ENCODE results near the gene CCIN.
A peak's percentile ranks its signal among the peaks of the same experiment; 100 is the strongest.

The CCIN gene

DNA sequence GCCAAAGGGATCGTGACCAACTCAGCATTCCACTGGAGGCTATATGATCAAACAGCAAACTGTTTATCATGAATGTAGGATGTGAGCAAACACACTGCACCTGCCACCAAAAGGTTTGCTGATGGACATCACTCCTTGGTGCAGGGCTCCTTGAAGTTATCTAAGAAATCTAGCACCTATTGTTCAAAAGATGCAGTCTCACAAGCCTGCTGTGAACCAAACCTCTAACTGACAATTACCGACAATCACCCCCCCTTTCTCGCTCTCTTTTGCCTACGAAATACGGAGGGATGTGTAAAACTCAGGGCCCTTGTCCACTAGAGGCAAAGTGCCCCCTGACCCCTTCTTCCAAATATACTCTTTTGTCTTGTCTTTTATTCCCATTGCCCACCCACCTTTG lies 19.0 kb downstream of the CCIN start:
- FAIRE-seq = no peak
- DNase-seq (ENCODE audit: insufficient read length, low spot score) = no peak

DNA sequence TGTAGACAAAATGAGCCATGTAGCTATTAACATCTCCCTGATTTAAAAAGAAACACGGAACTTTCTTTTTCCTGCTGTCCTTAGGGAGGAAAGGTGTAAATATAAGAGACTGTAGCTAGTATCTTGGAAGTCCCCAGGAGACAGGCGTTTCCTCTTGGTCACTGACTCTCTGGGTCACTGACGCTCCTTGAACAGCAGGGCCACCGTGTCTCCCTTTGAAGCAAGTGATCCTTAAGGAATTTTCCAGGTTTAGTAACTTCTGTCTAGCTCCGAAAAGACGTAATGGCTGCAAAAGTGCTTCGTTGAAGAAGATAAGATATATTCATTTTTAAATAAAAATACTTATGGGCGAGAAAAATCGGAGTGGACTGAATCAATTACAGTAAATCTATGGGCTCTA lies 20.8 kb downstream of the CCIN start:
- no peak for DNase-seq (ENCODE audit: insufficient read length, low spot score)
- no peak for FAIRE-seq

DNA sequence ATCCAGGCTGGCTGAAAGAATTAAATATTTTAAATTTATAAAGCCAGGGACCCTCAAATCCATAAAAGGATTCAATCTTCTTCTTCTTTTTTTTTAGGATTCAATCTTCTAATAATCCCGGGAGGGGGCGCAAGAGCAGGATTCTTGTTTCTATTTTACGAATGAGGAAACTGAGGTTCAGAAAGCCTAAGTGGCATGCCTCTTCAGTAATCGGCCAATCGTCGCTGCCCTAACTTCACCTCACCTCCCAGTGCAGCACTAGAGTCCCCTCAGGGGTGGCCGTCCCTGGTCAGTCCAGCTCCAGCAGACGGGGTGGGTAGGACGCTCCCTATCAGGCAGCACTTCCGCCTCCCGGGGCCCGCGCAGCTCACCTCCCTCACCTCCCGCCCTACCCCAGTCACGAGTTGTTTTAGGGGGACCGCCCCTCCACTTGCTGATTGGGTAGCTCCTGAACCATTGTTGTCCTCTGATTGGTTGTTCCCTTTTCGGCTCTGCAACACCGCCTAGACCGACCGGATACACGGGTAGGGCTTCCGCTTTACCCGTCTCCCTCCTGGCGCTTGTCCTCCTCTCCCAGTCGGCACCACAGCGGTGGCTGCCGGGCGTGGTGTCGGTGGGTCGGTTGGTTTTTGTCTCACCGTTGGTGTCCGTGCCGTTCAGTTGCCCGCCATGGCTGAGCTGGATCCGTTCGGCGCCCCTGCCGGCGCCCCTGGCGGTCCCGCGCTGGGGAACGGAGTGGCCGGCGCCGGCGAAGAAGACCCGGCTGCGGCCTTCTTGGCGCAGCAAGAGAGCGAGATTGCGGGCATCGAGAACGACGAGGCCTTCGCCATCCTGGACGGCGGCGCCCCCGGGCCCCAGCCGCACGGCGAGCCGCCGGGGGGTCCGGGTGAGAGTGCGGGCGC lies 21.5 kb downstream of the CCIN start, which contains the start of gene CLTA:
Gene CLTA, plus strand, starts transcription at position 534 of the 902 bp plus-strand sequence. Its CDS starts 136 bp downstream, at position 670.
- DNase-seq (ENCODE audit: insufficient read length, low spot score) (peak; percentile 97), FAIRE-seq (peak; percentile 97)

DNA sequence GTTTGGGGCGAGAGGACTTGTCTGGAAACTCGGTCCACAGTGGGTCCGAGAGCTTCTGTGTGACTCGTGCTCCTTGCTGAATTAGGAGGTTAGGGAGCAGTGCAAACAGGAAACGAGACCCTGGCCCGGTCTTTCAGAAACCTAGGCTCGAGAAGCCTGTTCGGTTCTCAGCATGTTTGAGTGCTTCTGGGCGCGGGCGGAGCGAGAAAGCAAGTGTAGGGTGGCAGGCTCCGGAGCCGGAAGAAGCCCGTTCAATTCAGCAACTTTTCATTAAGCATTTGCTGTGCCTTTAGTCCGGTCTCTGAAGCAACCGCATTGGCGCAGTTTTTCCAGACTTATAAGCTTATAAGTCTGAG lies 22.1 kb downstream of the CCIN start:
- peak; percentile 28 for DNase-seq (ENCODE audit: insufficient read length, low spot score)
- no peak for FAIRE-seq

DNA sequence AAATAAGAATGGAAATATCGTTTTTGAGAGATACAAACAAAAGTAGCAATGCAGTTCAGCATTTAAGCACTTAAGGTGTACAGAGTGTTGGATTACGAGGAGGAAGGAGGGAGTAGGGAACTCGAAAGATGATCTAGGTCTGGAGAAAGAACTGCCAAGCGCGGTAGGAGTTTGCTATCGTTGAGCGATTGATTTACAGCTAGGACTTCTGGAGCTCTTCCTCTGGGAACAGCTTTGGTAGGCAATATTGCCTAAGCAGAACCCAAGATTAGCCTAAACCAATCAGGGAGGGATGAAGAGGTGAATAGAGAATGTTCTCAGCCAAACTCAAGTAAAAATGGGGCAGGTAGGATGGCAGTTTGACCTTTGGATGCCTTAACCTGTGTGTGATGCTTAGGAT lies 22.5 kb downstream of the CCIN start:
- FAIRE-seq (no peak), DNase-seq (ENCODE audit: insufficient read length, low spot score) (no peak)

DNA sequence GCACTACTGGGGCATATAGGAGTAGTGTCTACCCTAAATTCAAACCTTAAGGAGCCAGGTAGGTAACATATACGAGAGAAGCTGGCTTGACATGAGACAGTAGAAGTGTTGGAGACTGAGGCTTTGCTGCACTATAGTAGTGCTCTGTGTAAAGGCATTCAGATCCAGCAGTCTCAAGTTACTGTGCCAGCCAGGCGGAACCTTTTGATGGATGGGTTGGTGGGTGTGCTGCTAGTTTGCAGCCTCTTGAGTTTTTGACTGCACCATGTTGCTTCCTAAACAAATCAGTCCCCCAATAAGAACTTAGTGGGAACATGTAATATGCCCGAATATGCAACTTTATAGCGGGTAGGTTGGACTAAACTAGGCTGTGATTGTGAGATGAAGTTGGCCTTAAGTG lies 23.0 kb downstream of the CCIN start:
- FAIRE-seq (no peak), DNase-seq (ENCODE audit: insufficient read length, low spot score) (no peak)

DNA sequence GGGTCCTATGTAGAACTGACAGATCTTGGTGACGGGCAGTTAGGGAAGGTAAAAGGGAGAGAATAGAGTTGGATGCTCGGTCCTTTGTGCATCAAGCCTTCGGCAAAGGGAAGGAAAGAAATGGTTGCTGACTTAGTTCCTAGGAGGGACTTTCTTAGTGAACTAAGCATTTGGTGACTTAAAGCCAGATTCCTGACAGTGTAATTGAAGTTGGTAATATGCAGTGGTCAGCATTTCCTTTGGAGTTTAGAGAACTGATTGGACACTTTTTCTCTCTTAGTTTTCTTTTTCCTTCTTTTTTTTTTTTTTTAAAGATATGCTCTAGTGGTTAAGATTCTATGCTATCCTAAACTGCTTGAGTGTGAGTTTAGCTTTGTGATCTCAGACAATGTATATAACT lies 23.8 kb downstream of the CCIN start:
- FAIRE-seq = no peak

DNA sequence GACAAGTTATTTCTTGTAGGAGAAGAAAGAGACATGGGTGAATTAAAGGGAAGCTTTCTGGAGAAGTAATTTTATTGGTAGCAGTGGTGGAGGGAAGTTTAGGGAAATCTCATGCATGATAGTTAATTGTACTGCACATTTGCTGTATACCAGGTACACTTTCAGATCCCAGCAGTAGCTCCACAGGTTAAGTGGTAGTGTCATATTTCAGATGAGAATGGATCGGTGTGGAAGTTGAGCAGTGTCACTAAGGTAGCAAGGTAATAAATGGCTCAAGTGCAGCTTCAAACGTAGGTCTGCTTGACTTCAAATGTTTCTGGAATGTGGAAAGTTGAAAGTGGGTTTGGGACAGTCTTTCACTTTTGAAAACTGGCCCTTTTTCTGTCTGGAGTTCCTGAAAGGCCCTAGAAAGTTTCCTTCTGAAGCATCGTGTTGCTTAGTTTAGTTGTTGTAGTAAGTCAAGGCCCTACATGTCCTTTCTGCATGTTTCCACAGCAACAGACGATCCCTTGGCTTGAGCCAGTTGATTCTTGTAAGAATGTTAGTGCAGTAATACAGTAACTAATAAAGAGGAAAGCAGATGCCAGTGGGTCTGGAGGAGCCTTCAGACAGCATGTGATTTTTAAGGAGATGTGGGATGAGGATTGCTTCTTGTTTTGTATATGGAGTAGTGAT lies 25.3 kb downstream of the CCIN start:
- DNase-seq (ENCODE audit: insufficient read length, low spot score) = no peak
- FAIRE-seq = no peak

More for the DNA sequence above, 23.8 kb downstream of the CCIN start:
- no peak for DNase-seq (ENCODE audit: insufficient read length, low spot score)

DNA sequence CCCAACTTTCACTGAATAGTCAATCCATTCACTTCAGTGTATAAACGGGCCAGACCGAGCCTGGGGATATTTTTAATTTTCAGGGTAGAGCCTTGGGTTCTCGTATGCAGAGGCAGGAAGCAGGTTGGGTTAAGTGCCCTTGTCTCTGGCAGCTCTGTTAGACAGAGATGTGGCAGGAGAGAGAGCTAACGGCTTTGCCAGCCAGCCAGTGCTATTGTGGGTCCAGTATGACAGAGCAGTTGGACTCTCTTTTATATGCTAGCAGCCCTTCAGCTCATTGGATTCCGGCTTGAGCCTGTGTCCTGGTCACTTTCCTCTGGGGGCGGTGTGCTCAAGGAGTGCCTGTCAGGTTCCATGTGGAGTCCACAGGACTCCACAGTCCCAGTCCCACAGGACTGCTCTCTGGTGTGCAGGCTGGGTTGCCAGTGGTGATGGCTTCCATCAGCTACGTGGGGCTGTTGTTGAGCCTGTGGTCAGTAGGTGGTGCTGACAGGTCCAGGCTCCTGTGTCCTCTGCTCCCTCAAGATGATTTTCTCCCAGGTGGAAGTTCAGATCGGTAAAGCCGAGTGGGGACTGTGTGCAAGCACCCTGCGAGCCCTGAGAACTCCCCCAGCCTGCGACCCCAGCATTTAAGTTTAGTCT lies 35.8 kb downstream of the CCIN start:
- DNase-seq (ENCODE audit: insufficient read length, low spot score) (no peak), FAIRE-seq (no peak)

DNA sequence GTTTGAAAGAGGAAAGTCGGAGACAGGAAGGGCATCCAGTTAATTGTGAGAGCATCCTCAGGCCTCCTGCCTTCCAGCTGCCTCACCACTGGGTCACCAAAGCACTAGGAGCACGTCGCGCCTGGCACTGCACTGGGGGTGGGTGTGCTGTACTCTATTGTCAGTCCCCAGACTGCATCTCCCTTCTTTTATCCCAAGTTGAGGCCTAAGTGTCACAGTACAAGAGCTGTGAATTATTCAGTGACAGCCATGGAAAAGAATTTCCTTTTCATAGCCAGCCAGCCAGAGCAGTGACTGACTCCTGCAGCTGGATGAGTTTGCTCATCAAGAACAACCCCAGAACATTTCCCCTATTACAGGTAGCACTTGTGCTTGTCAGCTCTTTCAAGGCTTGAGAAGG lies 37.8 kb downstream of the CCIN start:
- no peak for DNase-seq (ENCODE audit: insufficient read length, low spot score)
- no peak for FAIRE-seq

DNA sequence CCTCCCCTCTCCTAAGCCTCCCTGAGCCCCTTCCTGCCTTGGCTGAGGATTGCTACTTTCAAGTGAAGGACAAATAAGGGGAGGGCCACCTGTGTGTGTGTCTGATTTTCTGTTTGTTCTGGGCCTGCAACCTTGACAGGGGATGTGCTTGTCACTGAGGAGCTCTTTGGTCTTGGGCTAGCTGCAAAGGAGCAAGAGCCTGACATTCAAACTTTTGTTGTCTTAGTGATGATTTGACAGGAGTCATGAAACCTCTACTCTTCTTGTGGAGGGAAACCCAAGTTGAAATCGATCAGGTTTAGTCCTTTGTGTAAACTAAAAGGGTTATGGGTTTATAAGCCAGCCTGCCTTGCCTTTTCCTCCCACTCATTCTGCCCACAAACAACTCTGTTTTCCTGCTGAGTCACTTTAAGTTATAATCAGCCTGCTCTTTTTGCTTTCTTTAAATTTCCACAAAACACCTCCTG lies 38.4 kb downstream of the CCIN start:
- DNase-seq (ENCODE audit: insufficient read length, low spot score) = no peak
- FAIRE-seq = no peak

DNA sequence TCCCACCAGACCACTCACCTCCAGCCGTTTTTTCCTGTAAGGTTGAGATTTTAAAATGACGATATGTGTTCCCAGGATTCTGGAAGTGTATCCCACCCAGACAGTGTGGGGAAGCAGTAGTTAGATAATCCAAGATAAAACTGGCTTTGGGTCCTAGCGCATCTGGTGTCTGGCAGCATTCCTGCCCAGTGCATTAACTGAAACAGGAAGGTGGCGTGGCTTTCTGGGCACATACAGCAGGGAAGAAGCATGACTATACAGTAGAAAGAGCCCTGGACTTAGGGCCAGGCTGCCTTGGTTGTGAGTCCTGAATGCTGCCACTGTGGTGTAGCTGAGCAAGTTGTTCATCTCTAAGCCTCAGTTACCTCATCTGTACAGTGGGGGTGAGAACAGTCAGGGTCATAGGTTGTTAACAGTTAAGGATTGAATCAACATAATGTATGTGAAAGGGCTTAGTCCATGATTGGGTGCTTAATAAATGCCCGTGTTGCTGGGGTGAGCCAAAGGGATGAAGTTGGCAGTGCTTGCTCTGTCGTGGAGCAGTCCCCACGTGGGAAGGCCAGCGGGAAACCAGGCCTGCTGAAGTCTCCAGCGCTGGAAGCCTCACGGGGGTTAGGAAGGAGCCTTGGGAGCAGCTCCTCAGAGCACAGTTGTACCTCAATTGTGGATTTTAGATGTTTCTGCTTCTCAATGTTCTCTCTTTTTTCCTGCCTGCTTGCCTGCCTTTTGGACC lies 39.5 kb downstream of the CCIN start:
- FAIRE-seq (no peak), DNase-seq (ENCODE audit: insufficient read length, low spot score) (no peak)

DNA sequence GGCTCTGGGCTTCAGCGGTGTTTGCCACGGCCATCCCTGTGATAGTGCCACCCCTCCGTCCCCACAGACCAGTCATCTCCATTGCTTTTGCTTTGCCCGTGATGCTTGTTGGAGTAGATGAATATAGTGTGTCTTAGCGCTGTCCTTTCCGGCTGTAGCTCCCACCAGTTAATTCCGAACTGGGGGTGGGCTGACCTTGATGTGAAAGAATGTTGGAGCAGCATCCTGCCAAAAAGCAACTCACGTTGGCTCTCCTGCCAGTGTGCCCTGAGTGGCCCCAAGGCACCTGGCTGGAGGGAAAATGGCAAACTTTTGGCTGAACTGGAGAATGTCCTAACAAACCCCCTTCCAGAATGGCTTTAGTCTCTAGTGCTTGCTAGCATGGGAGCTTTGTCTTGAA lies 41.5 kb downstream of the CCIN start:
- DNase-seq (ENCODE audit: insufficient read length, low spot score) (no peak), FAIRE-seq (no peak)

DNA sequence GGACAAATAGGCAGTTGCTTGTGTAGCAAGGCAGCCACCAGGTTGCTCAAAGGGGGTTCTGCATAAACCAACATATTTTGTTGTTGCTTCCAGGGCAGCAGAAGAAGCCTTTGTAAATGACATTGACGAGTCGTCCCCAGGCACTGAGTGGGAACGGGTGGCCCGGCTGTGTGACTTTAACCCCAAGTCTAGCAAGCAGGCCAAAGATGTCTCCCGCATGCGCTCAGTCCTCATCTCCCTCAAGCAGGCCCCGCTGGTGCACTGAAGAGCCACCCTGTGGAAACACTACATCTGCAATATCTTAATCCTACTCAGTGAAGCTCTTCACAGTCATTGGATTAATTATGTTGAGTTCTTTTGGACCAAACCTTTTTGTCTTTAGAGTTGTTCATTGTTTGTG lies 42.3 kb downstream of the CCIN start:
- no peak for FAIRE-seq
- no peak for DNase-seq (ENCODE audit: insufficient read length, low spot score)

DNA sequence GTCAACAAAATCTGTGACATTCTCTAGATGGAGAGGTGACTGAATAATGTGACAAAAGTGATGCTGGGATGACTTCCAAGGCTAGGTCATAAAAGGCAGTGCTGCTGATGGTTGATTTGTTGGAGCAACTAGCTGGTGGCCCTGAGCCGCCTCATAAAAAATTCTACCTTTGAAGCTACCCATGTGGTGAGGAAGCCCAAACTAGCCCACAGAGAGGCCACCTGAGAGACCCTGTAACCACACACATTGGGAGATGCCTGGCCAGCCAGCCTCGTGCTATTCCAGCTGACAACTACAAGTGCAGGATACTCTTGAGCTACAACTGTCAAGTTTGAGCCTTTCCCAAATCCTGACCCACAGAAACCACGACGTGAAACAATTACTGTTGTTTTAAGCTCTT lies 44.2 kb downstream of the CCIN start:
- no peak for FAIRE-seq
- DNase-seq (ENCODE audit: insufficient read length, low spot score) = no peak

DNA sequence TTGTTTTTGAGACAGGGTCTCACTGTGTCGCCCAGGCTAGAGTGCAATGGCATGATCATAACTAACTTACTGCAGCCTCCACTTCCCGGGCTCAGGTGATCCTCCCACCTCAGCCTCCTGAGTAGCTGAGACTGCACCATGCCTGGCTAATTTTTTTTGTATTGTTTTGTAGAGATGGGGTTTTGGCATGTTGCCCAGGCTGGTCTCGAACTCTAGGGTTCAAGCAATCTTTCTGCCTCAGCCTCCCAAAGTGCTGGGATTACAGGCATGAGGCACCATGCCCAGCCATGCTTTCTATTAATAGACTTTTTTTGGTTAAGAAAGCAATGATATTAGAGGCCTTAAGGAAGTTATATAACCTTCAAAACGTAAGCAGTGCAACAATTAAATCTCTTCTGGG lies 44.8 kb downstream of the CCIN start:
- DNase-seq (ENCODE audit: insufficient read length, low spot score) (no peak), FAIRE-seq (no peak)

DNA sequence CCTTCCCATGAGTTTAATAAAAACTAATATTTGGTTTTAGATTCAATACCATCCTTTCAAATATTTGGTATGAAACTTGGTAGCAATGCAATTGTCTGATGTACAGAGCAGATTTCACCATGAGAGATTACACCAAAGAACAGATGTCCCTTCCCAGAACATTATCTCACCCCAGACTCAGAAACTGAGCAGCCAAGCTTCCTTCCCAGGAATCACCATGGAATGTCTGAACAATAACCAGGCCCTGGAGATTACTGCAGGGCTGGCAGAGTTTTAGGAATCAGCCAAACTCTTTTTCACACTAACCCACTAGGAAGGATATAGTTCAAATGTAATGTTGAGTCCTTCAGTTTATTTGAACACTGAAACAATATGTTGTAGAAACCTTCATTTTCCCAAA lies 45.4 kb downstream of the CCIN start:
- DNase-seq (ENCODE audit: insufficient read length, low spot score) (no peak), FAIRE-seq (no peak)

DNA sequence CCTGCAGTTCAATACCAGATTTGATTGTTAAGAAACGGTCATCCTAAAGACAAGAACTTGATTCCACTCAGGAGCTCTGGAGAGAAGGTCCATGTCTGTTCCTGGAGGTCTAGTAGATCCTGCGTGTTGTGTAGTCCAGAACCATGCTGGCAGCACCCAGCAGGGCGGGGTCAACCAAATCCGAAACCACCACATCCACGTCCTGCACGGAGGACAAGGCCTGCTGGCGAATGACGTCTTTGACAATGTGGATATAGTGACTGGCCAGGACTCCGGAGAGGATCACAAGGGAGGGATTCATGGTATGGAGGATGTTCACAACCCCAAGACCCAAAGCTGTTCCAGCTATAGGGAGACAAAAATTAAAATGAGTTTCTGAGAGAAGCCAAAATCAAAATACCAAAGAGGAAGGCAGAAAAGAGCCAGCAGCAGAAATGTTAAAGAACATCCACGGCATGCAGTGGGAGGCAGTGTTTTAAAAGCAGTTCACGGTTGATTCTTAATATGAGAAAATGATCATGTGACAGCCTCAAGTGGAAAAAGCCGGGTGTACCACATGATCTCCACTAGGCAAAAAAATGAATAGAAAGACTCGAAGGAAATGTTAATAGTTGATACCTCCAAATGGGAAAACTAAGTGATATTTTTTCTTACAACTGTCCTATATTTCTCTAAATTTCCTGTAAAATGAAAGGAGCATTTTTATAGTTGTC lies 48.2 kb downstream of the CCIN start:
- DNase-seq (ENCODE audit: insufficient read length, low spot score) (no peak), FAIRE-seq (no peak)

DNA sequence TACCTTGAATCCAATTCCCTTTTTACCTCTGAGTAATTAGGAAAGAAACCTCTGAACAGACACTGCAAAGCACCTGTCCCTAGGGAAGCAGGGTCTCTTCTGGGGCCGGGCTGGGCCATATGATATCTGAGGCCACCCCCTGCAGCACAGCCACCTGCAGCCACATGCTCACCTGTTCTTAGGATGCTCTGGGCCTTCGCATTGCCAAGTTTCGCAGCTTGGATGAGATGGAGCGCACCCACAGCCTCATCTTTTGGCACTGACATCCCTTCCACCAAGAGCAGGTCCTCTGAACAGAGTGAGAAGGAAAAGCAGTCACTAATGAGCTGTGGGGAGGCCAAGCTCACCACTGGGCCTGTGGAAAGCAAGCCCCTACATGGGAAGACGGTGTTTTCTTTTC lies 48.8 kb downstream of the CCIN start:
- no peak for FAIRE-seq

DNA sequence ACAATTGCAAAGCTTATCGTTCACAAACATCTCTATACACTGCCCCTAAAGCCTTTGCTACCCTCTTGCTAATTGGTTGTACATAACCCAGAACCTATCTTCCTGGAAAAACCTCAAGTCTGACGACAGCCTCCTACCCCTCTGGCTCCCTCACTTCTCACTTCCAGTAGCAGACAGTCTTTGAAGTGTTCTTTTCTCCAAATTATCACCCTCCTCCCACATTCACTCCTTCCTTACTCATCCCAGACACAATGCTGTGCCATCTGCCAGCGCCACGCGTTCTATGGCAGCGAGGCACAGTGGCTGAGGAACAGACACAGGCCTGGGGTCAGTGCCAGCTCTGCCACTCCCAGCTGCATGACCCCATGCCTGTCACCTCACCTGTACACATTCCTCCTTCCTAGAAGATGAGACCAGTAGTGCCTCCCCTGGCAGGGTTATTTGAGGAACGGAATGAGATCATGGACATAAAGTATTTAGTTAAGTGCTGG lies 49.3 kb downstream of the CCIN start:
- DNase-seq (ENCODE audit: insufficient read length, low spot score) = no peak

More for the DNA sequence above, 48.8 kb downstream of the CCIN start:
- no peak for DNase-seq (ENCODE audit: insufficient read length, low spot score)

More for the DNA sequence above, 49.3 kb downstream of the CCIN start:
- FAIRE-seq = no peak
